ENCODE data around the gene POLQ. TPM values are rescaled to one million over a fixed set of nuclear protein-coding genes. Genes with fewer than 3 reads are reported as not detected.

POLQ gene
- total RNA-seq, 2 donors from 2014 or later, result under 0.01 to 0.66 TPM

DNA sequence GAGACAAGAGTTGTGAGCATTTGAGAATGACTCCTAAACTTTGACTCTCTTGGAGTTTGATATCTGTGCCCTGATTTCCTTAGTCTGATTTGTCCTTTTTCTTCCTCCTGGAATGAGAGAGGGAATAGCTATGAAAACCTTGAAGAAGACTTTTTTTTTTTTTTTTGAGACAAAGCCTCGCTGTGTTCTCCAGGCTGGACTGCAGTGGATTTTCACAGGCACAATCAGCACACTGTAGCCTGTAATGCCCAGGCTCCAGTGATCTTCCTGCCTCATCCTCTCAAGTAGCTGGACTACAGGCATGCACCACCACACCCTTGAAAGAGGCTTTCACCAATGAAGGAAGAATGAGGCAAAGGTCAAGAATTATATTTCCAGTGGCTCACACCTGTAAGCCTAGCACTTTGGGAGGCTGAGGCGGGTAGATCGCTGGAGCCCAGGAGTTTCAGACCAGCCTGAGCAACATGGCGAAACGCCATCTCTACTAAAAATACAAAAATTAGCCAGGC lies 11.7 kb upstream of the POLQ start:
- no peak for ATAC-seq
- no peak for TF ChIP-seq POLR2A (IDR thresholded peaks at IDR 0.05)
- TF ChIP-seq, protein P1, sequence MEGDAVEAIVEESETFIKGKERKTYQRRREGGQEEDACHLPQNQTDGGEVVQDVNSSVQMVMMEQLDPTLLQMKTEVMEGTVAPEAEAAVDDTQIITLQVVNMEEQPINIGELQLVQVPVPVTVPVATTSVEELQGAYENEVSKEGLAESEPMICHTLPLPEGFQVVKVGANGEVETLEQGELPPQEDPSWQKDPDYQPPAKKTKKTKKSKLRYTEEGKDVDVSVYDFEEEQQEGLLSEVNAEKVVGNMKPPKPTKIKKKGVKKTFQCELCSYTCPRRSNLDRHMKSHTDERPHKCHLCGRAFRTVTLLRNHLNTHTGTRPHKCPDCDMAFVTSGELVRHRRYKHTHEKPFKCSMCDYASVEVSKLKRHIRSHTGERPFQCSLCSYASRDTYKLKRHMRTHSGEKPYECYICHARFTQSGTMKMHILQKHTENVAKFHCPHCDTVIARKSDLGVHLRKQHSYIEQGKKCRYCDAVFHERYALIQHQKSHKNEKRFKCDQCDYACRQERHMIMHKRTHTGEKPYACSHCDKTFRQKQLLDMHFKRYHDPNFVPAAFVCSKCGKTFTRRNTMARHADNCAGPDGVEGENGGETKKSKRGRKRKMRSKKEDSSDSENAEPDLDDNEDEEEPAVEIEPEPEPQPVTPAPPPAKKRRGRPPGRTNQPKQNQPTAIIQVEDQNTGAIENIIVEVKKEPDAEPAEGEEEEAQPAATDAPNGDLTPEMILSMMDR (IDR thresholded peaks at IDR 0.05), result no peak
- Histone ChIP-seq H3K4me1 (peaks cover 7% of the 10 kb centered on the region), H3K36me3 (replicated peaks in 1 of 2; ENCODE audit: insufficient read depth in 1 of 2, low read depth in 2 of 2) (no peaks in the 10 kb centered on the region), H3K4me3 (no peak overlapping the region), H3K27me3 (no peaks in the 10 kb centered on the region), H3K27ac (no peak overlapping the region), H3K9me3 (no peaks in the 10 kb centered on the region)
- DNase-seq, result no peak
- 75 to 93% methylated on average over 5 of the region's 5 CpGs for WGBS, 2 donors
- intact Hi-C loops (cut with DNase I), result no loop called here

DNA sequence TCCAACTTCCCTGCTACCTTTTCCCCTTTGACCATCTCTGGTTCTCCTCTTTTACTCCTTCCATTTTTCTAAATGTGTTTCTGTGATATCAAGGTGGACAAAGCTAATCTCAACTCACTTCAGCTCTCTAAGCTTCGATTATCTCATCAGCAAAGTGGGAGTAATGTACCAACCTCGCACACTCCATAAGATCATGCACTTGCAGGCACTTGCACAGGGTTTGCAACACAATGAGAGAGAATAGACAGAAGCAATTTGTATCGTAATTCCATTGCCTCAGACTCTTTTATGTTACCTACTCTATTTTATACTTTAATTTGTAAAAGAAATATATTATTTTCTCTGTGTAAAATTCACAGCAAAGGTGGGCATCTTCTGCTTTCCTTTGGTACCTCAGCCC lies 7.0 kb upstream of the POLQ start:
- Histone ChIP-seq H3K4me1 (no peaks in the 10 kb centered on the region), H3K27ac (no peak overlapping the region), H3K27me3 (no peaks in the 10 kb centered on the region), H3K9me3 (no peaks in the 10 kb centered on the region), H3K36me3 (replicated peaks in 1 of 2; ENCODE audit: insufficient read depth in 1 of 2, low read depth in 2 of 2) (no peaks in the 10 kb centered on the region), H3K4me3 (no peak overlapping the region)
- intact Hi-C loops (cut with DNase I), result no loop called here
- no peak for ATAC-seq
- TF ChIP-seq POLR2A (IDR thresholded peaks at IDR 0.05), result no peak
- TF ChIP-seq, protein P1 (IDR thresholded peaks at IDR 0.05), result no peak
- DNase-seq, result no peak
- 57 to 66% methylated on average over 3 of the region's 3 CpGs for WGBS, 2 donors

DNA sequence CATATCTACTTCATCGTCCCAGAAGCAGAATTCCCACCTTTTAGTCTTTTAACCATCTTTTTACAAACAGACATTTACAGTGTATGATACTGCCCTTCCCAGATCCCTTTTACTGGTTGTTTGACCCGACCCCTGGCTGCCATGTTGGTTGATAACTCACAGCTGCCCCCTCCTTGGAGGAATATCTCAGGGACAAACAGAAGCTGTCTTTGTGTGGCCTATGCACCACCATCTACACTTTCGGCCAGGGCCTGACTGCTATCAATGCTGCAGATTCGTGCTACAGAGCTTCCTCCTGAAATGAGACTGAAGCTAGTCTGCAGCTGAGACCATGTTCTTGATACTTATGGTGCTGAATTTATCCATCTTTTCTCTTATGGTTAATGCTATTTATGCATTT lies 6.6 kb upstream of the POLQ start:
- Histone ChIP-seq H3K4me1 (no peaks in the 10 kb centered on the region), H3K9me3 (no peaks in the 10 kb centered on the region), H3K4me3 (no peak overlapping the region), H3K27ac (no peak overlapping the region), H3K36me3 (replicated peaks in 1 of 2; ENCODE audit: insufficient read depth in 1 of 2, low read depth in 2 of 2) (no peaks in the 10 kb centered on the region), H3K27me3 (no peaks in the 10 kb centered on the region)
- ATAC-seq (no peak), DNase-seq (no peak)
- intact Hi-C loops (cut with DNase I), result no loop called here
- 34 to 35% methylated on average over 4 of the region's 4 CpGs for WGBS, 2 donors
- TF ChIP-seq, protein P1 (IDR thresholded peaks at IDR 0.05), result no peak
- no peak for TF ChIP-seq POLR2A (IDR thresholded peaks at IDR 0.05)

DNA sequence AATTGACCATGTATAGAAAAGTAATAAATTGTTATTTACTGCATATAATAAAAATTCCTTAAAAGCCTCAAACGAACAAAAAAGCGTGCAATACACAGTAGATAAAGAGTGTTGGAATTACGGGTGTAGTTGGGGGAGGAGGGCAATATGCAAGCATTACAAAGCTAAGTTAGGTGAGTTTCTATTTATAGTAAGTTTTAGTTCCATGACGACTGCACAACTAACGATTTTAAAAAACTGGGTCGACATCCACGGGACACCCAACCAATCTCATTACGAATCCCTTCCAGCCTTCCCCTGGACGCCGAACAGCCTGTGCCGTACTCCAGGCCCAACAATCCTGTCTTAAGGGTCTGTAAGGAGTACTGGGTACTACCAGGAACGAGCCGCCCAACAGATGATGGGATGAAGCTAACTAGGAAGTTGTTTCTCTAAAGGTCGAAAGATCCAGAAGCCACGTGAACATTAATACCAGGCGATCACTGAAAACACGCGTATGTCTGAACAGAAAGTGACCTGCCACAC lies 677 bp downstream of the POLQ start:
- Histone ChIP-seq H3K4me1 (peaks cover 5% of the 10 kb centered on the region), H3K9me3 (no peaks in the 10 kb centered on the region), H3K27ac (no peak overlapping the region), H3K27me3 (no peaks in the 10 kb centered on the region), H3K4me3 (no peak overlapping the region), H3K36me3 (replicated peaks in 1 of 2; ENCODE audit: insufficient read depth in 1 of 2, low read depth in 2 of 2) (no peaks in the 10 kb centered on the region)
- TF ChIP-seq, protein P1 (IDR thresholded peaks at IDR 0.05), result no peak
- no peak for TF ChIP-seq POLR2A (IDR thresholded peaks at IDR 0.05)
- 2% methylated on average over 17 to 18 of the region's 18 CpGs for WGBS, 2 donors
- intact Hi-C loops (cut with DNase I), result no loop called here
- DNase-seq (no peak), ATAC-seq (no peak)

DNA sequence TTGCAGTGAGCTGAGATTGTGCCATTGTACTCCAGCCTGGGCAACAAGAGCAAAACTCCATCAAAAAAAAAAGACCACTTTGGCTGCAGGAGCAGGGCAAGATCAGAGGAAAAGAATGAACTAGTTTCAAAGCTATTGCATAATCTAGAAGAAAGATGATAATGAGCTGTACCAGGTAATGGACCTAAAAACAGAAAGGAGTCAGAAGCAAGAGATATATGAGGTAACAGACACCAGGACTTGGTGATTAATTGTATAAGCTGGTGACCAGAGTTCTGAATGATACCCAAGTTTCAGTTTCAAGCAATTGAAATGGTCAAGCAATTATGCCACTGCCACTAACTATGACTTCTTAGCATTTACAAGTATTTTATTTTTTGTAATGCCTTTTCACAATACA lies 2.9 kb downstream of the POLQ start:
- TF ChIP-seq, protein P1 (IDR thresholded peaks at IDR 0.05), result no peak
- TF ChIP-seq POLR2A (IDR thresholded peaks at IDR 0.05), result no peak
- no peak overlapping the region for H3K27ac ChIP-seq
- H3K4me1 ChIP-seq, result peaks cover 5% of the 10 kb centered on the region
- DNase-seq (no peak), ATAC-seq (no peak)
- no peaks in the 10 kb centered on the region for H3K9me3 ChIP-seq
- intact Hi-C loops (cut with DNase I), result no loop called here
- no peaks in the 10 kb centered on the region for H3K27me3 ChIP-seq
- no peaks in the 10 kb centered on the region for H3K36me3 ChIP-seq (replicated peaks in 1 of 2; ENCODE audit: insufficient read depth in 1 of 2, low read depth in 2 of 2)
- H3K4me3 ChIP-seq, result no peak overlapping the region
